SU-DHL-6 (cell line): ENCODE results near the gene CFAP54.

Experiments used
- EZH2phosphoT487 ChIP-seq: fragments of 200-600 bp; sonication (generic), shearing (Covaris generic); conservative IDR thresholded peaks from 2 replicates; pipeline ENCODE4 v1.6.1; 2018; ENCODE audit warnings: mild to moderate bottlenecking, antibody characterized with exemption, low read length, moderate library complexity, mixed read lengths
- TF ChIP-seq, protein P1 (sequence below): fragments of 200-600 bp; sonication (generic); IDR thresholded peaks from one replicate; pipeline ENCODE4 v1.5.1; 2017; ENCODE audit warnings: antibody characterized with exemption, mild to moderate bottlenecking, low read length, moderate library complexity; ENCODE audit not compliant: insufficient read depth, poor library complexity, severe bottlenecking

DNA sequence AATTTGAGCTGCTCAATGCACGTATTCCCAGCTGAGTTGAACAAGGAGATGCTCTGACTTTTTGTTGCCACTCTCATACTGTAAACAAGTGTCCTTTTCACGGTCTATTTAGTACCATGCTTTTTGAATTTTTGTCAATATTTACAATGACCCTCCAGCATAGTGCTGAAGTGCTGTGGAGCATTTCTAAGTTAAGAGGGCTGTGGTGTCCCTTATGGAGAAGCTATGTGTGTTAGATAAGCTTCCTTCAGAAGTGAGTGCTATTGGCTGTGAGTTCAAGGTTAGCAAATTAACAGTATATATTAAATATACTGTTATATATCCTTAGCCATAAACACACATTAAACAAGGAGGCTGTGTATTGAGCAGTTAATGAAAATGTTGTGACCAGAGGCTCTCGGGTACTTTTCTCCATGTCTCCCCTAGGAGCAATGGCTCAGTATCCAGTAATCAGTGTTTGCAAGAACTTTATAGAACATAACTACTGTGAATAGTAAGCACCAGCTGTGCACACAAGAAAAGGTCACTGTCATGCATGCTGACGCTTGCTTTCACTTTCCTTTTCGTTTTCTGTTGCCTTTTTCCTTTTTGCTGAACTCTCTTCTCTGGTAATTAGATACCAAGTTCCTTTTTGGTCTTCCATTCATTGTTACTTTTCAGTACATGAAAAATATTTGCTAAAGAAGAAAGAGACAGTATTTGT lies 230.4 kb downstream of the CFAP54 start:
- TF ChIP-seq, protein P1, sequence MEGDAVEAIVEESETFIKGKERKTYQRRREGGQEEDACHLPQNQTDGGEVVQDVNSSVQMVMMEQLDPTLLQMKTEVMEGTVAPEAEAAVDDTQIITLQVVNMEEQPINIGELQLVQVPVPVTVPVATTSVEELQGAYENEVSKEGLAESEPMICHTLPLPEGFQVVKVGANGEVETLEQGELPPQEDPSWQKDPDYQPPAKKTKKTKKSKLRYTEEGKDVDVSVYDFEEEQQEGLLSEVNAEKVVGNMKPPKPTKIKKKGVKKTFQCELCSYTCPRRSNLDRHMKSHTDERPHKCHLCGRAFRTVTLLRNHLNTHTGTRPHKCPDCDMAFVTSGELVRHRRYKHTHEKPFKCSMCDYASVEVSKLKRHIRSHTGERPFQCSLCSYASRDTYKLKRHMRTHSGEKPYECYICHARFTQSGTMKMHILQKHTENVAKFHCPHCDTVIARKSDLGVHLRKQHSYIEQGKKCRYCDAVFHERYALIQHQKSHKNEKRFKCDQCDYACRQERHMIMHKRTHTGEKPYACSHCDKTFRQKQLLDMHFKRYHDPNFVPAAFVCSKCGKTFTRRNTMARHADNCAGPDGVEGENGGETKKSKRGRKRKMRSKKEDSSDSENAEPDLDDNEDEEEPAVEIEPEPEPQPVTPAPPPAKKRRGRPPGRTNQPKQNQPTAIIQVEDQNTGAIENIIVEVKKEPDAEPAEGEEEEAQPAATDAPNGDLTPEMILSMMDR, result no peak
- TF ChIP-seq EZH2phosphoT487, result no peak
